ENCODE results near the gene CAMK2N2.
"Not testable (repeated sequence)": the region's sequence is repeated elsewhere in the genome, so short reads cannot be mapped to it uniquely, and the experiment has no call there.

- not testable (repeated sequence) for TF ChIP-seq CTCF (IDR thresholded peaks at IDR 0.05); POLR2AphosphoS5 (IDR thresholded peaks at IDR 0.05; ENCODE audit: low read depth, low read length)
These were observed 5.9 kb upstream of the CAMK2N2 start for GRCh38 chr3:184267249-184267648.
